Measurements from ENCODE around the gene RAB31.
"Not testable (repeated sequence)": the region's sequence is repeated elsewhere in the genome, so short reads cannot be mapped to it uniquely, and the experiment has no call there.

The RAB31 gene

DNA sequence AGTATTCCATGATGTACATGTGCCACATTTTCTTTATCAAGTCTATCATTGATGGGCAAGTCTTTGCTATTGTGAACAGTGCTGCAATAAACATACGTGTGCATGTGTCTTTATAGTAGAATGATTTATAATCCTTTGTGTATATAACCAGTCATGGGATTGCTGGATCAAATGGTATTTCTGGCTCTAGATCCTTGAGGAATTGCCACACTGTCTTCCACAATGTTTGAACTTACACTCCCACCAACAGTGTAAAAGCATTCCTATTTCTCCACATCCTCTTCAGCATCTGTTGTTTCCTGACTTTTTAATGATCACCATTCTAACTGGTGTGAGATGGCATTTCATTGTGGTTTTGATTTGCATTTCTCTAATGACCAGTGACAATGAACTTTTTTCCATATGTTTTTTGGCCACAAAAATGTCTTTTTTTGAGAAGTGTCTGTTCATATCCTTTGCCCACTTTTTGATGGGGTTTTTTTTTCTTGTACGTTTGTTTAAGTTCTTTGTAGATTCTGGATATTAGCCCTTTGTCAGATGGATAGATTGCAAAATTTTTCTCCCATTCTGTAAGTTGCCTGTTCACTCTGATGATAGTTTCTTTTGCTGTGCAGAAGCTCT lies 60.1 kb downstream of the RAB31 start:
- H3K27ac ChIP-seq (ENCODE audit: low read depth, low read length); H3K4me3 ChIP-seq (ENCODE audit: low read depth in 1 of 2, low read length in 2 of 2); H3K9ac ChIP-seq (ENCODE audit: low read length); H3K36me3 ChIP-seq (ENCODE audit: insufficient read depth, low read length); H3K27me3 ChIP-seq (ENCODE audit: control insufficient read depth in 1 of 2, insufficient read depth in 2 of 2, low read length in 2 of 2); H3K9me3 ChIP-seq (ENCODE audit: low read length); H3K4me1 ChIP-seq (ENCODE audit: insufficient read depth, low read length): not testable (repeated sequence)

DNA sequence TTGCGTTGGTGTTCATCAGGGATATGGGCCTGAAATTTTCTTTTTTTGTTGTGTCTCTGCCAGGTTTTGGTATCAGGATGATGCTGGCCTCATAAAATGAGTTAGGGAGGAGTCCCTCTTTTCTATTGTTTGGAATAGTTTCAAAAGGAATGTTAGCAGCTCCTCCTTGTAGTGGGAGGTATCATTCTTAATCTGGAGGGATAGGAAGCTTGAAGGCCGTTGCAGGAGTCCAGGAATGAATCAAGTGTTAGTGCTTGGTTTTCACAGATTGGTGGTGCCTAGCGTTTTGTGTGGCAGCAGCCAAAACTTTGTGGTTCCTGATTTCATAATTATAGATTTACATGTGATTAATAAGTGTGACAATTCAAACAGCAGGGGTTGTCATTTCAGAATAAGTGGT lies 62.0 kb downstream of the RAB31 start:
- not testable (repeated sequence) for H3K9ac ChIP-seq (ENCODE audit: low read length); H3K4me3 ChIP-seq (ENCODE audit: low read depth in 1 of 2, low read length in 2 of 2); H3K27ac ChIP-seq (ENCODE audit: low read depth, low read length); H3K4me1 ChIP-seq (ENCODE audit: insufficient read depth, low read length); H3K27me3 ChIP-seq (ENCODE audit: control insufficient read depth in 1 of 2, insufficient read depth in 2 of 2, low read length in 2 of 2); H3K36me3 ChIP-seq (ENCODE audit: insufficient read depth, low read length); H3K9me3 ChIP-seq (ENCODE audit: low read length)

DNA sequence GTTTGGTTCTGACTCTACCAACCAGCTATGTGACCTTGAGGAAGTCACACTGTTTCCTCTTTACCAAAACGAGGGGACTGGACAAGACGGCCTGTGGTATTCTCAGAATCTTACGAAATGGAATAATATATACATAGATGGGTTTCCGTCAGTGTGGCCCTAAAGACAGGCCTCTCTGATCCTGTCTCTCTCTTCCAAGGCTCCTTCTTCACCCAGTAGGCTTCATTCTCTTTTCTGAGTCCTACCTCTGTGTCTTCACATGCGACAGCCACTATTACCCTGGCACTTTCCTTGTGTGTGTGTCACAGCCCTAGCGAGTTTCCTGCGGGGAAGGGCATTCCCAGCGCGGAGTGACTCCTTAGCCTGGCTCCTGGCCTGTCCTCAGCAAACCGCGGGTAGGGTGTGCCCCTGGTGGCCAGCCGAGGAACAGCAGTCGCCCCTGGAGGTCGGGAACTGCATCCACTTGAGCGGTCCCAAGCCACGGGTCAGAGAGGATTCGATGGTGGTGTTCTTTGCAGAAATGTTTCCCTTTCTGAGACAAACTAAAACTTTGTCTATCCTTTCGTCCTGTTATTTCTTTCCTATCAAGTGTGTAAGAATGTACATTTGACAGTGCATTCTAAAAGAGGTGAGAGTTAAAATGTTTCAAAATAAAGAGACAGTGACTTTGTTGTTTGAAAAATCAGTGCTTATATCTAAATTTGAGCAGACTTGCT lies 63.3 kb downstream of the RAB31 start:
- H3K9me3 ChIP-seq (ENCODE audit: low read length): no peaks in the 10 kb centered on the region
- H3K4me3 ChIP-seq (ENCODE audit: low read depth in 1 of 2, low read length in 2 of 2): peak overlapping the region in 1 of 2 donors; percentile 7
- H3K27me3 ChIP-seq (ENCODE audit: control insufficient read depth in 1 of 2, insufficient read depth in 2 of 2, low read length in 2 of 2): no peaks in the 10 kb centered on the region
- no peaks in the 10 kb centered on the region for H3K36me3 ChIP-seq (ENCODE audit: insufficient read depth, low read length)
- peak overlapping the region; percentile 50 for H3K27ac ChIP-seq (ENCODE audit: low read depth, low read length)
- H3K9ac ChIP-seq (ENCODE audit: low read length): no peak overlapping the region
- H3K4me1 ChIP-seq (ENCODE audit: insufficient read depth, low read length): peaks cover 5% of the 10 kb centered on the region

DNA sequence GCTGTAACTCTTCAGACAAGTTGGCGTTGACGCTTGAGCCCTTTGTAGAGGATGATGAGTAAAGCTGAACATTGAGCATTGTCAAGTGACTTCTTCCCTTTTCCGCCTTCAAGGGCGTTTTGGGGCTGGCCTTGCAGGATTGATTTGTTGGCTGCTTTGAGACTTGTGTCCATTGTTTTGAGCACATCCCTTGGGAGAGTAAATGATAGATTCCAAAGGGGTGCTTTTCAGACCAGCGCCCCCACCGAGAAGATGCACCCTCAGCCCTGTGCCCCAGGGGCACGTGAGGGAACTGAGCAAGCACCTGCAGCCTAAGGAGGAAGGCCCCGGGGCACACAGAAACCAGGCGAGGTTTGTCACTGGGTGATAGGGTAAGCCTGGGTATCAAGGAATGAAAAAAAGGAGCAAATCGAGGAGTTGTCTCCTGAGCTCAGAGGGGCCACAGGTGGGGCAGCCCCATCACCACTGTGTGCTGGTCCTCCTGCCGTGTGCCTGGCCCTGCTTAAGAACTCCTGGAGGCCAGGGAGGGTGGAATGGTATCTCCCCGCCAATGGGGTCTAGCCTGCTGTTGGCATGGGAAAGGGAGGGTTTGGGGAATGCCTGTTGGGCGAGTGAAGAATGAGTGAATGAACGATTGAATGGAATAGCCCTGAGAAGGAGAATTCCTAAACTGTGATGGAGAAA lies 64.0 kb downstream of the RAB31 start:
- Histone ChIP-seq H3K27me3 (ENCODE audit: control insufficient read depth in 1 of 2, insufficient read depth in 2 of 2, low read length in 2 of 2) (no peaks in the 10 kb centered on the region), H3K9me3 (ENCODE audit: low read length) (no peaks in the 10 kb centered on the region), H3K4me3 (ENCODE audit: low read depth in 1 of 2, low read length in 2 of 2) (no peak overlapping the region), H3K4me1 (ENCODE audit: insufficient read depth, low read length) (peaks cover 5% of the 10 kb centered on the region), H3K9ac (ENCODE audit: low read length) (no peak overlapping the region), H3K36me3 (ENCODE audit: insufficient read depth, low read length) (no peaks in the 10 kb centered on the region), H3K27ac (ENCODE audit: low read depth, low read length) (peak overlapping the region; percentile 50)

DNA sequence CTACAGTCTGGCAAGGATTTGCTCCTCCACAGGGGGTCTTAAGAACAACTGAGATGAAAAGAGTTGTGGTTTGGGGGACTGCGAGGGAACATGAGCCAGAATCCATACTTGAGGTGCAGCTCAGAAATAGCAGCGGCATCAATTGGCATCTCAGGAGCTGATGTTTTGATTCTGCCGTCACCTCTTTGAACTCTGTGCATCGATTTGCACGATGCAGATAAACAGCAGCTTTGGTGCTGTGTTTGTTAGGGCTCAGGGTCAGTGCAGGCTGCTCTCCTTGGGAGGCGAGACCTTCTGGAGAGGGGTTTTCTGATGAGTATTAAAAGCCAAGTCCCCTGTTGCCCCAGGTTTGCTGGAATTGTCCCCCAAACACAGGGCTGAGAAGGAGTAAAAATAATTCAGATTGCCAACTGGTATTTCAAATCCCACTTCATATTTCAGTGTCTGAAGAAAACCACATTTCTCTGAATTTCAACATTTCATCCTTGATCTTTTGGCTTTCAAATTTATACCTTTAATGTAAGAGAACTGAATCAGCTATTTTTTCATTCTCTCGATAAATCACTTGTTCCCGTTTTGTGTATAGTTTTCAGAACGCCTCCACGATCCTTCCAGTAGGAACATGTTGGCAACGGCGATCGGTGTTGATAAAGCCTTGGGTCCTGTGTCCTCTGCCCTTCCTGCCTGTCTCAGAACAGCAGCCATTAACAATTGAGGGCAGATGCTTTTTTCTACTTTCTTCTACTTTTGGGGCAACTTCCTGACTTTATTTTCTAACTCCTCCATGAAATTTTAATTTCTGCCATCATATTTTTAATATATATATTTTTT lies 65.0 kb downstream of the RAB31 start:
- no peaks in the 10 kb centered on the region for H3K36me3 ChIP-seq (ENCODE audit: insufficient read depth, low read length)
- no peak overlapping the region for H3K9ac ChIP-seq (ENCODE audit: low read length)
- H3K27ac ChIP-seq (ENCODE audit: low read depth, low read length): no peak overlapping the region
- H3K9me3 ChIP-seq (ENCODE audit: low read length): no peaks in the 10 kb centered on the region
- no peak overlapping the region for H3K4me3 ChIP-seq (ENCODE audit: low read depth in 1 of 2, low read length in 2 of 2)
- peaks cover 5% of the 10 kb centered on the region for H3K4me1 ChIP-seq (ENCODE audit: insufficient read depth, low read length)
- no peaks in the 10 kb centered on the region for H3K27me3 ChIP-seq (ENCODE audit: control insufficient read depth in 1 of 2, insufficient read depth in 2 of 2, low read length in 2 of 2)

DNA sequence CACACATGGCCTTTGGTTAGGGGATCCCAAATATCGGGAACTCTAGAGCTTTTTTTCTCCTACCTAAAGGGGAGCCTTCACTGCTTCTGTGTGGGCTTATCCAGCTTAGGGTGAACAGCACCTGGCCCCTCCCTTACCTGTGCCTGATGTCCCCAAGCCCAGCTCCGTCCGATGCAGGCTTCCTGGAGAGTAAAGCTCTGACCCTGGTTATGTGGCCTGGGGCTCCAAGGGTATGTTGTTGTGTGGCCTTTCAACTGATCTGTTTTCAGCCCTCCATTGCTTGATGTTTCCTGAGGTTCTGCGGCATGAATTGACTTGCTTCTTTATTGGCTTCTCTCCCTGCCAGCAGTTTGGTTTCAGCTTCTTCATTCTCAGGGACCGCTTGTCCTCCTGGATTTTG lies 66.0 kb downstream of the RAB31 start:
- Histone ChIP-seq H3K4me1 (ENCODE audit: insufficient read depth, low read length) (peaks cover 5% of the 10 kb centered on the region), H3K27me3 (ENCODE audit: control insufficient read depth in 1 of 2, insufficient read depth in 2 of 2, low read length in 2 of 2) (no peaks in the 10 kb centered on the region), H3K27ac (ENCODE audit: low read depth, low read length) (no peak overlapping the region), H3K36me3 (ENCODE audit: insufficient read depth, low read length) (no peaks in the 10 kb centered on the region), H3K9me3 (ENCODE audit: low read length) (no peaks in the 10 kb centered on the region), H3K9ac (ENCODE audit: low read length) (no peak overlapping the region), H3K4me3 (ENCODE audit: low read depth in 1 of 2, low read length in 2 of 2) (no peak overlapping the region)

DNA sequence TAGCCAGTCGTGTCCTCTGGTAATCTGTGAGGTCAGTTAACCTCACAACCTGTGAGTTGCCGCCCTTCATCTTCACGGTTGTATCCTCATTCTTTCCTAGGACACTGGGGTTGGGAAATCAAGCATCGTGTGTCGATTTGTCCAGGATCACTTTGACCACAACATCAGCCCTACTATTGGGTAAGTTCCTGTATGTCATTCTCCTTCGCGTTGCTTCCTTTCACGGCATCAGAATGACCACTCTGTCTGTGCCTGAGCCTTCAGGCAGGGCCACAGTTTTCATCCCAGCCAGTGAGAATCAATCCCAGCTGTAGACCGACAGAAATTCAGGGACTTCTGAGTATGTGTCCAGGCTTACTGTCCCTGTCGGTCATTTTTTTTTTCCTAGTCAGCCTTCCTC lies 67.1 kb downstream of the RAB31 start:
- H3K4me1 ChIP-seq (ENCODE audit: insufficient read depth, low read length): peaks cover 5% of the 10 kb centered on the region
- H3K9me3 ChIP-seq (ENCODE audit: low read length): no peaks in the 10 kb centered on the region
- no peak overlapping the region for H3K27ac ChIP-seq (ENCODE audit: low read depth, low read length)
- no peaks in the 10 kb centered on the region for H3K27me3 ChIP-seq (ENCODE audit: control insufficient read depth in 1 of 2, insufficient read depth in 2 of 2, low read length in 2 of 2)
- no peak overlapping the region for H3K4me3 ChIP-seq (ENCODE audit: low read depth in 1 of 2, low read length in 2 of 2)
- H3K36me3 ChIP-seq (ENCODE audit: insufficient read depth, low read length): no peaks in the 10 kb centered on the region
- no peak overlapping the region for H3K9ac ChIP-seq (ENCODE audit: low read length)

DNA sequence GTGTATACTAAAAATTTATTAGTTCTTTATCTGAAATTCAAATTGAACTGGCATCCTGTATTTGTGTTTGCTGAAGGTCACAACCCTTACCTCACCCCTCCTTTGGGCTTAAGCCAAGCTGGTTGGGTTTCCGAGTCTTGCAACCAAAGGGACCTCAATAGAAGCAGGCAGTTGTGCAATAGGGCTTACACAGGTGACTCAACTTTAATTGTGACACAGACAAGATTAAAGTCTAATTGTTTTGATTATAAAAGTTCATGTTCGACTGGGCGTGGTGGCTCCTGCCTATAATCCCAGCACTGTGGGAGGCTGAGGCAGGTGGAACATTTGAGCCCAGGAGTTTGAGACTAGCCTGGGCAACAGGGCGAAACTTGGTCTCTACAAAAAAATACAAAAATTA lies 71.5 kb downstream of the RAB31 start:
- no peaks in the 10 kb centered on the region for H3K9me3 ChIP-seq (ENCODE audit: low read length)
- H3K4me3 ChIP-seq (ENCODE audit: low read depth in 1 of 2, low read length in 2 of 2): no peak overlapping the region

DNA sequence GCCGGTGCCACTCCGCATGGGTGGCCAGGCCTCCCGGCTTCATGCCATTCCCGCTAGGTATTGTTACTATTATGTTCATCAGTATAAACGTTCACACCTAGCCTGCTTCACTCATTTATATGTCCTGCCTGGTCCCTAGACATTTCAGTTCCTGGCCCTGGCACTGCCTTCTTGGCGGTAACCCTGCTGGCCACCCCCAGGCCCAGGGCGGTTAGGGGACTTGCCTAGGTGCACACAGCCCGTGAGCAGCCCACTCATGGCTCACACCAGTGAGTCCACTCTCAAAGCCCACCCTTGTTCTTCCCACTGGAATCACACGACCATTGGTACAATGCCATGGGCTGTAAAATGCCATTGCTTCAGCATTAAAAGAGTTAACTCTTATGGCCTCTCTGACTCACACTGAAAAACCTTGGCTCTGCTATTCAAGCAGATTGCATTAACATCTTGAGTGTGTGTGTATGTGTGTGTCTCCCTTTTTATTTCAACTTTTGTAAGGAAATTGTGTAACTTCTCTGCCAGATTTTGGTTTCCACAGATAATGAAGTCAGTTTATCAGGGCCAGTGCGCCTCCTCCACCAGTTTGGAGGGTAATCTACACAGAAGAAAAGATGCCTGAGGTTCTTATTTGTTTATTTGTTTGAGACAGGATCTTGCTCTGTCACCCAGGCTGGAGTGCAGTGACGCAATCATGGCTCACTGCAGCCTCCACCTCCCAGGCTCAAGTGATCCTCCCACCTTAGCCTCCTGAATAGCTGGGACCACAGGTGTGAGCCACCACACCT lies 74.2 kb downstream of the RAB31 start:
- H3K27me3 ChIP-seq (ENCODE audit: control insufficient read depth in 1 of 2, insufficient read depth in 2 of 2, low read length in 2 of 2): no peaks in the 10 kb centered on the region
- H3K27ac ChIP-seq (ENCODE audit: low read depth, low read length): no peak overlapping the region
- no peak overlapping the region for H3K9ac ChIP-seq (ENCODE audit: low read length)
- H3K4me1 ChIP-seq (ENCODE audit: insufficient read depth, low read length): no peaks in the 10 kb centered on the region
- H3K9me3 ChIP-seq (ENCODE audit: low read length): no peaks in the 10 kb centered on the region
- no peak overlapping the region for H3K4me3 ChIP-seq (ENCODE audit: low read depth in 1 of 2, low read length in 2 of 2)
- no peaks in the 10 kb centered on the region for H3K36me3 ChIP-seq (ENCODE audit: insufficient read depth, low read length)

More for the DNA sequence above, 71.5 kb downstream of the RAB31 start:
- Histone ChIP-seq H3K9ac (ENCODE audit: low read length) (no peak overlapping the region), H3K36me3 (ENCODE audit: insufficient read depth, low read length) (no peaks in the 10 kb centered on the region), H3K4me1 (ENCODE audit: insufficient read depth, low read length) (no peaks in the 10 kb centered on the region), H3K27ac (ENCODE audit: low read depth, low read length) (no peak overlapping the region), H3K27me3 (ENCODE audit: control insufficient read depth in 1 of 2, insufficient read depth in 2 of 2, low read length in 2 of 2) (no peaks in the 10 kb centered on the region)

DNA sequence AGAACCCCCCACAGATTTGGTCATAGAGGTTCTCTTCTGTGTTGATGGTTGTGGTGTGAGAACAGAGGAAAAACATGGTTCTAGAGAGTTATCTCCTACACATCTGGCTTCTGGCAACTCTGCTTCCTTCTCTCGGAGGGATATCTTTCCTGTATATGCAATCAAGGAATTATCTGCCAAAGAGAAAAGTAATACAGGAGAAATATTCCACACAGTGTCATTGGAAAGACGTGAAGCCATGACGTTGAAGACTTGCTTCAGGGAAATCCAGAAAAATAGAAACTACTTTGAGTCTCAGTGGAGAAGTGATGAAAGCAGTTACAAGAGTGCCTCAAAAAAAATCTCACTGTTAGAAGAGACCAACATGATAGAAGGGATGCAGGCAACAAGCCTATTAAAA lies 78.5 kb downstream of the RAB31 start:
- Histone ChIP-seq H3K27ac (ENCODE audit: low read depth, low read length) (no peak overlapping the region), H3K4me1 (ENCODE audit: insufficient read depth, low read length) (no peaks in the 10 kb centered on the region), H3K9ac (ENCODE audit: low read length) (no peak overlapping the region), H3K9me3 (ENCODE audit: low read length) (no peaks in the 10 kb centered on the region), H3K4me3 (ENCODE audit: low read depth in 1 of 2, low read length in 2 of 2) (no peak overlapping the region), H3K36me3 (ENCODE audit: insufficient read depth, low read length) (no peaks in the 10 kb centered on the region), H3K27me3 (ENCODE audit: control insufficient read depth in 1 of 2, insufficient read depth in 2 of 2, low read length in 2 of 2) (no peaks in the 10 kb centered on the region)

DNA sequence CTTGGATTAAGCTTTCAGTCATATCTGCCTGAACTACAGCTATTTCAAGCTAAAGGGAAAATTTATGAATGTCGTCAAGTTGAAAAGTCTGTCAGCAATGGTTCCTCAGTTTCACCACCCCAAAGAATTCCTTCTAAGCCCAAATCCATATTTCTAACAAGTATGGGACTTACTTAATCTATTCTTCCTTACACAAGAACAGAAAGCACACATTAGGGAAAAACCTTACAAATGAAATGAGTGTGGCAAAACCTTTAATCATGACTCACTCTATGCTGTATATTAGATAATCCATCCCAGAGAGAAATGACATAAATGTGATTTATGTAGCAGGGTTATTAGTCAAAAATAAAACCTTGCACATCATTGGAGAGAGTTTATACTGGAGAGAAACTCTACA lies 78.9 kb downstream of the RAB31 start:
- Histone ChIP-seq H3K4me1 (ENCODE audit: insufficient read depth, low read length) (no peaks in the 10 kb centered on the region), H3K9ac (ENCODE audit: low read length) (no peak overlapping the region), H3K27ac (ENCODE audit: low read depth, low read length) (no peak overlapping the region), H3K36me3 (ENCODE audit: insufficient read depth, low read length) (no peaks in the 10 kb centered on the region), H3K27me3 (ENCODE audit: control insufficient read depth in 1 of 2, insufficient read depth in 2 of 2, low read length in 2 of 2) (no peaks in the 10 kb centered on the region), H3K9me3 (ENCODE audit: low read length) (no peaks in the 10 kb centered on the region), H3K4me3 (ENCODE audit: low read depth in 1 of 2, low read length in 2 of 2) (no peak overlapping the region)

All from muscle layer of colon (tissue), 2 donors.